Measurements from ENCODE around the gene PCED1B.
A peak's percentile ranks its signal among the peaks of the same experiment; 100 is the strongest.

PCED1B gene

GRCh38 chr12:47121146-47121545, 41.7 kb downstream of the PCED1B start:
- peaks cover 3% of the 10 kb centered on the region for H3K36me3 Mint-ChIP-seq (ENCODE audit: insufficient read depth)
- H3K27ac Mint-ChIP-seq (ENCODE audit: low read depth), result no peak overlapping the region
- H3K9me3 Mint-ChIP-seq, result no peaks in the 10 kb centered on the region
- no peak overlapping the region for H3K4me3 Mint-ChIP-seq
- H3K4me1 Mint-ChIP-seq, result peaks cover 17% of the 10 kb centered on the region
- DNase-seq (ENCODE audit: low spot score in 2 of 2), result no peak
- H3K27me3 Mint-ChIP-seq, result no peaks in the 10 kb centered on the region
- no peak for ATAC-seq (replicated peaks; ENCODE audit: extremely low read depth, poor library complexity, severe bottlenecking)

GRCh38 chr12:47122602-47123001, 43.2 kb downstream of the PCED1B start:
- DNase-seq (ENCODE audit: low spot score in 2 of 2) (no peak), ATAC-seq (replicated peaks; ENCODE audit: extremely low read depth, poor library complexity, severe bottlenecking) (no peak)
- Mint-ChIP-seq H3K9me3 (no peaks in the 10 kb centered on the region), H3K4me1 (peaks cover 17% of the 10 kb centered on the region), H3K36me3 (ENCODE audit: insufficient read depth) (peaks cover 3% of the 10 kb centered on the region), H3K27me3 (no peaks in the 10 kb centered on the region), H3K27ac (ENCODE audit: low read depth) (no peak overlapping the region), H3K4me3 (no peak overlapping the region)

GRCh38 chr12:47123730-47124129, 44.3 kb downstream of the PCED1B start:
- no peak overlapping the region for H3K27ac Mint-ChIP-seq (ENCODE audit: low read depth)
- ATAC-seq (replicated peaks; ENCODE audit: extremely low read depth, poor library complexity, severe bottlenecking), result no peak
- peaks cover 3% of the 10 kb centered on the region for H3K36me3 Mint-ChIP-seq (ENCODE audit: insufficient read depth)
- H3K9me3 Mint-ChIP-seq, result no peaks in the 10 kb centered on the region
- no peak overlapping the region for H3K4me3 Mint-ChIP-seq
- no peak for DNase-seq (ENCODE audit: low spot score in 2 of 2)
- H3K27me3 Mint-ChIP-seq, result no peaks in the 10 kb centered on the region
- peaks cover 18% of the 10 kb centered on the region for H3K4me1 Mint-ChIP-seq

GRCh38 chr12:47124451-47124850, 45.0 kb downstream of the PCED1B start:
- ATAC-seq (replicated peaks; ENCODE audit: extremely low read depth, poor library complexity, severe bottlenecking), result no peak
- H3K27me3 Mint-ChIP-seq, result no peaks in the 10 kb centered on the region
- H3K36me3 Mint-ChIP-seq (ENCODE audit: insufficient read depth), result peaks cover 3% of the 10 kb centered on the region
- no peak overlapping the region for H3K4me3 Mint-ChIP-seq
- H3K4me1 Mint-ChIP-seq, result peaks cover 23% of the 10 kb centered on the region
- no peaks in the 10 kb centered on the region for H3K9me3 Mint-ChIP-seq
- DNase-seq (ENCODE audit: low spot score in 2 of 2), result no peak
- peak overlapping the region; percentile 38 for H3K27ac Mint-ChIP-seq (ENCODE audit: low read depth)

GRCh38 chr12:47126246-47126645, 46.8 kb downstream of the PCED1B start:
- Mint-ChIP-seq H3K4me1 (peaks cover 23% of the 10 kb centered on the region), H3K27me3 (no peaks in the 10 kb centered on the region), H3K36me3 (ENCODE audit: insufficient read depth) (peaks cover 3% of the 10 kb centered on the region), H3K4me3 (no peak overlapping the region), H3K27ac (ENCODE audit: low read depth) (no peak overlapping the region), H3K9me3 (no peaks in the 10 kb centered on the region)
- ATAC-seq (replicated peaks; ENCODE audit: extremely low read depth, poor library complexity, severe bottlenecking) (no peak), DNase-seq (ENCODE audit: low spot score in 2 of 2) (no peak)

GRCh38 chr12:47131011-47131410, 51.6 kb downstream of the PCED1B start:
- DNase-seq (ENCODE audit: low spot score in 2 of 2), result no peak
- no peak overlapping the region for H3K27ac Mint-ChIP-seq (ENCODE audit: low read depth)
- H3K4me3 Mint-ChIP-seq, result no peak overlapping the region
- peaks cover 6% of the 10 kb centered on the region for H3K36me3 Mint-ChIP-seq (ENCODE audit: insufficient read depth)
- no peaks in the 10 kb centered on the region for H3K27me3 Mint-ChIP-seq
- peaks cover 5% of the 10 kb centered on the region for H3K4me1 Mint-ChIP-seq
- H3K9me3 Mint-ChIP-seq, result no peaks in the 10 kb centered on the region
- no peak for ATAC-seq (replicated peaks; ENCODE audit: extremely low read depth, poor library complexity, severe bottlenecking)

GRCh38 chr12:47134005-47134404, 54.6 kb downstream of the PCED1B start:
- Mint-ChIP-seq H3K4me3 (no peak overlapping the region), H3K9me3 (no peaks in the 10 kb centered on the region), H3K4me1 (peaks cover 2% of the 10 kb centered on the region), H3K36me3 (ENCODE audit: insufficient read depth) (peaks cover 9% of the 10 kb centered on the region), H3K27me3 (no peaks in the 10 kb centered on the region), H3K27ac (ENCODE audit: low read depth) (no peak overlapping the region)
- DNase-seq (ENCODE audit: low spot score in 2 of 2), result no peak
- ATAC-seq (replicated peaks; ENCODE audit: extremely low read depth, poor library complexity, severe bottlenecking), result no peak

GRCh38 chr12:47135578-47135977, 56.2 kb downstream of the PCED1B start:
- no peaks in the 10 kb centered on the region for H3K9me3 Mint-ChIP-seq
- no peak for DNase-seq (ENCODE audit: low spot score in 2 of 2)
- H3K27me3 Mint-ChIP-seq, result no peaks in the 10 kb centered on the region
- H3K27ac Mint-ChIP-seq (ENCODE audit: low read depth), result no peak overlapping the region
- H3K36me3 Mint-ChIP-seq (ENCODE audit: insufficient read depth), result peaks cover 9% of the 10 kb centered on the region
- no peak overlapping the region for H3K4me3 Mint-ChIP-seq
- peaks cover 8% of the 10 kb centered on the region for H3K4me1 Mint-ChIP-seq
- no peak for ATAC-seq (replicated peaks; ENCODE audit: extremely low read depth, poor library complexity, severe bottlenecking)

- Mint-ChIP-seq H3K27me3 (no peaks in the 10 kb centered on the region), H3K36me3 (ENCODE audit: insufficient read depth) (peaks cover 7% of the 10 kb centered on the region), H3K4me1 (peaks cover 15% of the 10 kb centered on the region), H3K4me3 (no peak overlapping the region), H3K9me3 (no peaks in the 10 kb centered on the region), H3K27ac (ENCODE audit: low read depth) (no peak overlapping the region)
- no peak for ATAC-seq (replicated peaks; ENCODE audit: extremely low read depth, poor library complexity, severe bottlenecking)
- DNase-seq (ENCODE audit: low spot score in 2 of 2), result no peak
These were observed 59.7 kb downstream of the PCED1B start for GRCh38 chr12:47139000-47139681.

- DNase-seq (ENCODE audit: low spot score in 2 of 2) (no peak), ATAC-seq (replicated peaks; ENCODE audit: extremely low read depth, poor library complexity, severe bottlenecking) (no peak)
- Mint-ChIP-seq H3K27me3 (no peaks in the 10 kb centered on the region), H3K4me3 (no peak overlapping the region), H3K9me3 (no peaks in the 10 kb centered on the region), H3K27ac (ENCODE audit: low read depth) (no peak overlapping the region), H3K36me3 (ENCODE audit: insufficient read depth) (peaks cover 5% of the 10 kb centered on the region), H3K4me1 (peaks cover 34% of the 10 kb centered on the region)
These were observed 62.0 kb downstream of the PCED1B start for GRCh38 chr12:47141459-47141858.

GRCh38 chr12:47144769-47145168, 65.3 kb downstream of the PCED1B start:
- ATAC-seq (replicated peaks; ENCODE audit: extremely low read depth, poor library complexity, severe bottlenecking) (no peak), DNase-seq (ENCODE audit: low spot score in 2 of 2) (no peak)
- no peak overlapping the region for H3K4me3 Mint-ChIP-seq
- H3K36me3 Mint-ChIP-seq (ENCODE audit: insufficient read depth), result peaks cover 3% of the 10 kb centered on the region
- H3K4me1 Mint-ChIP-seq, result peaks cover 35% of the 10 kb centered on the region
- no peaks in the 10 kb centered on the region for H3K9me3 Mint-ChIP-seq
- H3K27ac Mint-ChIP-seq (ENCODE audit: low read depth), result peak overlapping the region; percentile 66
- no peaks in the 10 kb centered on the region for H3K27me3 Mint-ChIP-seq

- DNase-seq (ENCODE audit: low spot score in 2 of 2) (no peak), ATAC-seq (replicated peaks; ENCODE audit: extremely low read depth, poor library complexity, severe bottlenecking) (peak; percentile 43)
- H3K4me3 Mint-ChIP-seq, result no peak overlapping the region
- H3K27me3 Mint-ChIP-seq, result no peaks in the 10 kb centered on the region
- H3K4me1 Mint-ChIP-seq, result peaks cover 35% of the 10 kb centered on the region
- H3K27ac Mint-ChIP-seq (ENCODE audit: low read depth), result peak overlapping the region; percentile 66
- peaks cover 3% of the 10 kb centered on the region for H3K36me3 Mint-ChIP-seq (ENCODE audit: insufficient read depth)
- no peaks in the 10 kb centered on the region for H3K9me3 Mint-ChIP-seq
These were observed 65.8 kb downstream of the PCED1B start for GRCh38 chr12:47145188-47145587.

GRCh38 chr12:47147739-47148138, 68.3 kb downstream of the PCED1B start:
- Mint-ChIP-seq H3K4me1 (peaks cover 39% of the 10 kb centered on the region), H3K27ac (ENCODE audit: low read depth) (peak overlapping the region; percentile 4), H3K9me3 (peaks cover 5% of the 10 kb centered on the region), H3K4me3 (no peak overlapping the region), H3K36me3 (ENCODE audit: insufficient read depth) (peaks cover 3% of the 10 kb centered on the region), H3K27me3 (no peaks in the 10 kb centered on the region)
- ATAC-seq (replicated peaks; ENCODE audit: extremely low read depth, poor library complexity, severe bottlenecking) (no peak), DNase-seq (ENCODE audit: low spot score in 2 of 2) (no peak)
